GM18520 (cell line): ENCODE measurements around the gene LRRC4B.
"Not testable (repeated sequence)": the region's sequence is repeated elsewhere in the genome, so short reads cannot be mapped to it uniquely, and the experiment has no call there.

Experiments
- ATAC-seq: cut with Tn5 transposase; IDR thresholded peaks from one replicate; pipeline ENCODE4 v1.9.1; 2021; ENCODE audit not compliant: unreplicated experiment

LRRC4B gene, protein sequence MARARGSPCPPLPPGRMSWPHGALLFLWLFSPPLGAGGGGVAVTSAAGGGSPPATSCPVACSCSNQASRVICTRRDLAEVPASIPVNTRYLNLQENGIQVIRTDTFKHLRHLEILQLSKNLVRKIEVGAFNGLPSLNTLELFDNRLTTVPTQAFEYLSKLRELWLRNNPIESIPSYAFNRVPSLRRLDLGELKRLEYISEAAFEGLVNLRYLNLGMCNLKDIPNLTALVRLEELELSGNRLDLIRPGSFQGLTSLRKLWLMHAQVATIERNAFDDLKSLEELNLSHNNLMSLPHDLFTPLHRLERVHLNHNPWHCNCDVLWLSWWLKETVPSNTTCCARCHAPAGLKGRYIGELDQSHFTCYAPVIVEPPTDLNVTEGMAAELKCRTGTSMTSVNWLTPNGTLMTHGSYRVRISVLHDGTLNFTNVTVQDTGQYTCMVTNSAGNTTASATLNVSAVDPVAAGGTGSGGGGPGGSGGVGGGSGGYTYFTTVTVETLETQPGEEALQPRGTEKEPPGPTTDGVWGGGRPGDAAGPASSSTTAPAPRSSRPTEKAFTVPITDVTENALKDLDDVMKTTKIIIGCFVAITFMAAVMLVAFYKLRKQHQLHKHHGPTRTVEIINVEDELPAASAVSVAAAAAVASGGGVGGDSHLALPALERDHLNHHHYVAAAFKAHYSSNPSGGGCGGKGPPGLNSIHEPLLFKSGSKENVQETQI

DNA sequence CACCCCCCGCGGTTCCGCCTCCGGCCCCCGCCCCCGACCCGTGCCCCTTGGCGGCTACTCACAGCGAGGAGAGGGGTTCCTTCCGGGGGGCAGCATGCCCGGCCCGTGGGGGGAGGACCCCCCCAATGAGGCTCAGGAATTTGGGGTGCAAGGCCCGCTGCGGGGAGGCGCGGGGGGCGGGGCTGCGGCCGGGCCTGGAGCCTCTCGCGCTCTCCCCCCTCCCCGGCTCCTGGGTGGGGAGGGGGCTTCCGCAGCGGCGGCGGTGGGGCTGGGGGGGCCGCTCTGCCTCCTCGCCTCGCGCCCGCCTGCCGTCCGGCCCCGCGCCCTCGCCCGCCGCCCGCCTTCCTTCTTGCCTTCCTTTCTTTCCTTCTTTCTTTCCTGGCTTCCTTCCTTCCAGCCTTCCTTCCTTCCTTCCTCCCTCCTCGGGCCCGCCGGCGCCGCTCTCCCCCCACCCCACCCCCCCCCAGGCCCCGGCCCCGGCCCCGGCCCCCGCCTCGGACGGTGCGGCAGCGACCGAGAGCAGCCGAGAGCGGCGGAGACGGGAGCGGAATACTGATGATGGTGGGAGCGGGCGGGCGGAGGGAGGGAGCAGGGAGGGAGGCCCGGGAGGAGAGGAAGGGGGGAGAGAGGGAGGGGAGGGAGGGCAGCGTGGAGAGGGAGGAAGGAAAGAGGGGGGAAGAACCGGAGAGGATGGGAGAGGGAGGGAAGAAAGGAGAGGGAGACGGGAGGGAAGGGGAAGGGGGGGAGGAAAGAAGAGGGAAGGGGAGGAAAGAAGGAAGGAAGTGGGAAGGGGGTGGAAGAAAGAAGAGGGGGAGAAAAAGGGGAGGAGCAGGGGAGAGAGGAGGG is at the start of gene LRRC4B:
Gene LRRC4B (minus strand): TSS at position 554 of the 846 bp plus-strand sequence. CDS start 19,597 bp downstream, outside the sequence.
- no peak for ATAC-seq

DNA sequence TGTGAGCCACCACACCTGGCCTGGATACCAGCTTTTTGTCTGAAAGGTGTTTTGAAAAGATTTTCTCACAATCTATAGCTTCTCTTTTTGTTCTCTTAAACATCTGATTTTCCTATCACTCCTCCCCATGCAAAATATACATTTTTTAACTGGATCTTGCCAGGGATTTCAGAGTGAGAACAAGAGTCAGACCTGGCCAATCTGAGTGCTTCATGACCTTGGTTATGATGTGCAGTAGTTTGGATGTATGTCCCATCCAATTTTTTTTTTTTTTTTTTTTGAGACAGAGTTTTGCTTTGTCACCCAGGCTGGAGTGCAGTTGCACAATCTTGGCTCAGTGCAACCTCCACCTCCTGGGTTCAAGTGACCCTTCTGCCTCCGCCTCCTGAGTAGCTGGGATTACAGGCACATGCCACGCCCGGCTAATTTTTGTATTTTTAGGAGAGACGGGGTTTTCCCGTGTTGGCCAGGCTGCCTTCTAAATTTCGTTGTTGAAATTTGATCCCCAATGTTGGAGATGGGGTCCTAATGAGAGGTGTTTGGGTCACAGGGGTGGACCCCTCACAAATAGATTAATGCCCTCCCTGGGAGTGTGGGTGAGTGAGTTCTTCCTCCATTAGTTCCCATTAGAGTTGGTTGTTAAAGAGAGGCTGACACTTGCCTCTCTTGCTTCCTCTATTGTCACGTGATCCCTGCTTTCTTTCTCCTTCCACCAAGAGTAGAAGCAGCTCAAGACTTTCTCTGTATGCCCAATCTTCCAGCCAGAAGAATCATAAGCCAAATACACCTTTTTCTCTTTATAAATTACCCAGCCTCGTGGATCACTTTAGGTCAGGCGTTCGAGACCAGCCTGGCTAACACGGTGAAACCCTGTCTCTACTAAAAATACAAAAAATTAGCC is 44.5 kb upstream of the LRRC4B start:
- ATAC-seq, result not testable (repeated sequence)

DNA sequence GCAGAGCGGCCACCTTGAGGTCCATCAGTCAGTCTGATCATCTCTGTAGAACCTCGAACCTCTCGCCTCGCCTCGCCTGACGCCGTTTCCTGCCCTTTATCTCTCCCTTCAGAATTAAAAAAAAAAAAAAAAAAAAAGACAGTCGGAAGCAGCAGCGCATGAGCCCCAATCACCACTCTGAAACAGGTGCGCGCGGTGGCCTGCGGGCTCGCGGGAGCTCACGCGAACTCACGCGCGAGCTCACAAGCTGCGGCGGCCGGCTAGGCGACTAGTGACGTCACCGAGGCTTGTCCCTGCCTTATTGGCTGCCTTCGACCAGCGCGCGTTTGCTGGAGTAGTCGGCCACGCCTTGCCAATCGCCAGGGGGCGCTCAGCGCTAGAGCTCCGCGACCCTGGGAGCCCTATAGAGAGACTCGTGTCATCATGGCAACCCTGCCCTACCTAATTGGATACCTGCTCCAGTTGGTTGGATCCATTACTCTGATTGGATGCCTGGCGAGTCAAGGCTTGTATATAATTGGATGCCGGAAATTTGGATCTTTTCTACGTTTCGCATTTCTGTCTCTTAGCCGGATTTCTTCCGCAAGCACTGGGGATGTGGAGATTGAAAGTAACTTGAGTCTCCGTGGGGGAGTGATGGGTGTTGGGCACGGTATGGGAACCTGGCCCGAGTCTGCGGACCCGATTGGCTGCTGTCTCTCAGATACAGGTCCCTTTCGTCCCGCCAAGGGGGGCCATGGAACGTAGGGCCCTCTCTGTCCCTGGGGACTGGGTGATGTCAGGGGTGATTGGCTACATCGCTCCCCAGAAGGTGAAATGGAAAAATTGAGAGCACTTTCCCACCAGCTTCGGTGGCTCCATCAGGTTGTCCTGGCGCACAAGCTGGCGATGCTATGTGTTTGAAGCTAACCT is 39.9 kb upstream of the LRRC4B start:
- ATAC-seq, result no peak

DNA sequence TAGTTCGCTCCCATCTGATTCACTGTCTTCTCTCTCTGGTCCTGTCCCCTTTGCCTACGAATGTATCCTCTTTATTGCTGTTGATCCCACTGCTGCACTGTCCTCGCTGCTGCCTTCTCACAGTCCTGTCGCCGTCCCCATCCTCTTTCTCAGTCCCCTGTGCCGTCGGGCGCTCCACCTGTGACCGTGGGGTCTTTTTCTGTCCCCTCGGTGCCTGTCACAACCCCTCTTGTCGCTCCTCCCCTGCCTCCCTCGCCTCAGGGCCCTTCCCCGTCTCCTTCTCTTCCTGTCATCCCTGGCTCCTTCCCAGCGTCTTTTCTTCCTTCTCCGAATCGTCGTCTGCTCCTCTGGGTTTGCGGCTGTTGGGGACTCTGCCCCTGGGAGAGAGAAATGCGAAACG is 39.2 kb upstream of the LRRC4B start:
- no peak for ATAC-seq

DNA sequence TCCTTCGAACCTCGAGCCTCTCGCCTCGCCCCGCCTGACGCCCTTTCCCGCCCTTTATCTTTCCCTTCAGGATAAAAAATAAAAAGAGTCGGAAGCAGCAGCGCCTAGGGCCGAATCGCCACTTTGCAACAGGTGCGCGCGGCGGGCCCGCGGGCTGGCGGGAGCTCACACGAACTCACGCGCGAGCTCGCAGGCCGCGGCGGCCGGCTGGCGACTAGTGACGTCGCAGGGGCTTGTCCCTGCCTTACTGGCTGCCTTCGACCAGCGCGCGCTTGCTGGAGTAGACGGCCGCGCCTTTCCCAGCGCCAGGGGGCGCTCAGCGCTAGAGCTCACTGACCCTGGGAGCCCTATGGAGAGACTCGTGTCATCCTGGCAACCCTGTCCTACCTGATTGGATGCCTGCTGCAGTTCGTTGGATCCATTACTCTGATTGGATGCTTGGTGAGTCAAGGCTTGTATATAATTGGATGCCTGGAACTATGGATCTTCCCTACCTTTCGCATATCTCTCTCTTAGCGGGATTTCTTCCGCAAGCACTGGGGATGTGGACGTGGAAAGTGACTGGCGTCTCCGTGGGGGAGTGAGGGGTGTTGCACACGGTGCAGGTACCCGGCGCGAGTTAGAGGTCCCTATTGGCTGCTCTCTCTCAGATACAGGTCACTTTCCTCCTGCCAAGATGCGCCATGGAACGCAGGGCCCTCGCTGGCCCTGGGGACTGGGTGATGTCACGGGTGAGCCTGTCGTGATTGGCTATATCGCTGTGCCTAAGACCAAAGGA is 38.0 kb upstream of the LRRC4B start:
- ATAC-seq, result not testable (repeated sequence)

DNA sequence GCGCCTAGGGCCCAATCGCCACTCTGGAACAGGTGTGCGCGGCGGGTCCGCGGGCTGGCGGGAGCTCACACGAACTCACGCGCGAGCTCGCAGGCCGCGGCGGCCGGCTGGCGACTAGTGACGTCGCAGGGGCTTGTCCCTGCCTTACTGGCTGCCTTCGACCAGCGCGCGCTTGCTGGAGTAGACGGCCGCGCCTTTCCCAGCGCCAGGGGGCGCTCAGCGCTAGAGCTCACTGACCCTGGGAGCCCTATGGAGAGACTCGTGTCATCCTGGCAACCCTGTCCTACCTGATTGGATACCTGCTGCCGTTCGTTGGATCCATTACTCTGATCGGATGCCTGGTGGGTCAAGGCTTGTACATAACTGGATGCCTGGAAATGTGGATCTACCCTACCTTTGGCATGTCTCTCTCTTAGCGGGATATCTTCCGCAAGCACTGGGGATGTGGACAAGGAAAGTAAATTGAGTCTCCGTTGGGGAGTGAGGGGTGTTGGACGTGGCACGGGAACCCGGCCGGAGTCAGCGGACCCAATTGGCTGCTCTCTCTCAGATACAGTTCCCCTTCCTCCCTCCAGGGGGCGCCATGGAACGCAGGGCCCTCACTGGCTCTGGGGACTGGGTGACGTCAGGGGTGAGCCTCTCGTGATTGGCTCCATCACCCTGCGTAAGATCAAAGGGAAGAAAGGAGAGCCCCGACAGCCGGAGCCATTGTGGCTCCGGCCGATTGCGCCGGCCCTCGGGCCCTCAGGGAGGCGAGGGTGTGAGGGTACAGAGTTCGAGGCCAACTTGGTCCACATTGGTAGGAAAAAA is 36.2 kb upstream of the LRRC4B start:
- ATAC-seq, result not testable (repeated sequence)

DNA sequence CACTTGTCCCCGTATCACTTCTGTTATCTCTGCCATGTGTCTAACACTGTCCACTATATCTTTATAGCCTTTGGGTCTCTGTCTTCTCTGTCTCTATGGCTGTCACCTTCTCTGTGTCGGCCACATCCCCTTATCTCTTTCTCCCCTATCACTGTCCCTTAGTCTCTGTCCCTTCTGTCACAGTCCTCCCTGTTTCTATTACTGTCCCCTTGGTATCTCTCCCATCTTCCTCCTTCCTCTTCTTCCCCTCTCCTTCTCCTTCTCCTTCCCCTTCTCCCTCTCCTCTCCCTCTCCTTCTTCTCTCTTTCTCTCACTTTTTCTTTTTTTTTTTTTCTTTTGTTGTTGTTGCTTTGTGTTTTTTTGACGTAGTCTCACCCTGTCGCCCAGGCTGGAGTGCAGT is 34.7 kb upstream of the LRRC4B start:
- ATAC-seq, result no peak

DNA sequence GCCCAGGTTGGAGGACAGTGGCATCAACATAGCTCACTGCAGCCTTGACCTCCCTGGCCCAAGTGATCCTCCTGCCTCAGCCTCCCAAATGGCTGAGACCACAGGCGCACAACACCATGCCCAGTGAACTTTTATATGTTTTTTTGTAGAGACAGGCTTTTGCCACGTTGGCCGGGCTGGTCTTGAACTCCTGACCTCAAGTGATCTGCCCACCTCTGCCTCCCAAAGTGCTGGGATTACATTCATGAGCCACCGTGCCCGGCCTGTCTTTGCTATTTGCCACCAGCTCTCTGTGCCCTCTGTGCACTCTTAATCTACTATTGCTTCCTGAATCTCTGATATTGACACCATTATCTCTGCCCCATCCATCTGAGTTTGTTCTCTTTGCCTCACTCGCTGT is 34.3 kb upstream of the LRRC4B start:
- no peak for ATAC-seq

DNA sequence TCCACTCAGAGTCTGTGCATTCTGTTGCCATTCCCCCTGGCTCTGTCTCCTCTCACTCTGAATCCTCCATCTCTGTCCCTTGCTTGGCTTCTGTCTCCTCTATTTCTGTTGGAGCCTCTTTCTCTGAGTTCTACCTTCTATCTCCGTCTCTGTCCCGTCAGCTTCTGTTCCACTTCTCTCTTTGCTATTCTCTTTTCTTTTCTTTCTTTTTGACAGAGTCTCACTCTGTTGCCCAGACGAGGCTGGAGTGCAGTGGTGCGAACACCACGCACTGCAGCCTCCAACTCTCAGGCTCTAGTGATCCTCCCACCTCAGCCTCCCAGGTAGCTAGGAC is 33.8 kb upstream of the LRRC4B start:
- no peak for ATAC-seq

DNA sequence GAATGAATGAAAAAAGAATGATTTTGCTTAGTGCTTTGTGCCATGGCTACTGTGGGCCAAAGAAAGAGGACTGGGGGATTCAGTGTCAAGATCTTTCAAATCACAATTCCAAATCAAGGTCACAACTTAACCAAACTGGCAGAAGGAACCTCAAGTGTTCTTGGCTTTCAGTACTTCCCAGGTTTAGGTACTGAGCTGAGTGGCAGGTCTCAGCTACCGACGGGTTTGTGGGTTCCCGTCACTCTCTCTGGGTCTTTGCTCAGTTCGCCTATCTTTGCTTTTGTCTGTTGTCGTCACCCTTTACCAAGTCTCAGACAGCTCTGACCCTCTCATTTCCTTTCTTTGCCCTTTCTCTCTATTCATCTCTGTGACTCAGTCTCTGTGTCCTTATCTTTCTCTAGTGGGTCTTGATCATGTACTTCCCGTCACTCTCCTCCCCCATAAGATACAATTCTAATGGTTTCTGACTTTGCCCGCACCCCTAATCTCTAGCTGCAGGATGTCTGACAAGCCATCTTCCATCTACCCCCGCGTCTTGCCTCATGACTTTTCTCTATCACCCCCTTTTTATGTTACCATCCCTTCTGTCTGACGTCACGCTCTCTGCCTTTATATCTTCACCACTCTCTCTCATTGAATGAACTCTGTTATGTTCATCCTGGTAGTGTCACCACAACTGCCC is 33.3 kb upstream of the LRRC4B start:
- no peak for ATAC-seq

DNA sequence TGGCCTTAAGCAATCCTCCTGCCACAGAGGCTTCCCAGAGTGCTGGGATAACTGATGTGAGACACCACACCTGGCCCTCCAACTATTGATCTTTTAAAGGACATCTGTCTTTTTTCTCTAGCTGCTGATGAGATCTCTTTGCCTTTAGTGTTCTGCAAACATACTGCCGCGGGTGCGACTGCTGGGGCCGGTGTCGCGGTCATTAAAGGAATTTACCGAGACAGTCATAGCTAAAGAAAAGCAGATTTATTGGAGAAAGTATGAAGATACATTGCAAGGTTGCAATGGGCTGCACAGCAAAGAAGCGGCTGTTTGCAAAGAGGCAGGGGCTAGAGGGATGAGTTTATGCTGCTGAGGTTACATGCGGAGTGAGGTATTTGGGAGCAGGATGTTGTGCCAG is 31.2 kb upstream of the LRRC4B start:
- no peak for ATAC-seq

DNA sequence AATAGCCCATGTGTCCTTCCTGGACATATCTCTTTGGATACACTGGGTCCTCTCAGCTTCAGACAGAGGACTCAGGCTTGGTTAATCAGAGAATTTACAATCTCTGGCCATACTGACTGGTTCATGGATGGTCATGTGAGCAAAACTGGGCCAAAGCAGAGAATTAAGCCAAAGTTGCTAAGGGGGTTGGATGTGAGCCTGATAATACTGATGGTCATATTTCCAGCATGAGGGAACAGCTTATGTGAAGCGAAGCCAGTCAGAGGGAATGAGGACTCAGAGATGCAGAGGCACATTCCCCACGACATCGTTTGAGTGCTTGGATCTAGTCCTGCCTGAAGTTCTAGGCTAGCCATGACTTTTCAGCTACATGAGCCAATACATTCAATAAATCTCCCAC is 22.0 kb upstream of the LRRC4B start:
- no peak for ATAC-seq

DNA sequence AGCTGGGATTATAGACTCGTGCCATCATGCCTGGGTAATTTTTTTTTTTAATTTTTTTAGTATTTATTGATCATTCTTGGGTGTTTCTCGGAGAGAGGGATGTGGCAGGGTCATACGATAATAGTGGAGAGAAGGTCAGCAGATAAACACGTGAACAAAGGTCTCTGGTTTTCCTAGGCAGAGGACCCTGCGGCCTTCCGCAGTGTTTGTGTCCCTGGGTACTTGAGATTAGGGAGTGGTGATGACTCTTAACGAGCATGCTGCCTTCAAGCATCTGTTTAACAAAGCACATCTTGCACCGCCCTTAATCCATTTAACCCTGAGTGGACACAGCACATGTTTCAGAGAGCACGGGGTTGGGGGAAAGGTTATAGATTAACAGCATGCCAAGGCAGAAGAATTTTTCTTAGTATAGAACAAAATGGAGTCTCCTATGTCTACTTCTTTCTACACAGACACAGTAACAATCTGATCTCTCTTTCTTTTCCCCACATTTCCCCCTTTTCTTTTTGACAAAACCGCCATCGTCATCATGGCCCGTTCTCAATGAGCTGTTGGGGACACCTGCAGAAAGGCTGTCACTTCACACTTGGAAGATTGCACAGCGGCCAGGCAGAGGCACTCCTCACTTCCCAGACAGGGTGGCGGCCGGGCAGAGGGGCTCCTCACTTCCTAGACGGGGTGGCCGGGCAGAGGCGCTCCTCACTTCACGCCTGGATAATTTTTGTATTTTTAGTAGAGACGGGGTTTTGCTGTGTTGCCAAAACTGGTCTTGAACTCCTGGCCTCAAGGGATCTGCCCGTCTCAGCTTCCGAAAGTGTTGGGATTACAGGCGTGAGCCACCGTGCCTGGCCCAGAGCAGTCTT is 13.8 kb upstream of the LRRC4B start:
- ATAC-seq, result not testable (repeated sequence)

DNA sequence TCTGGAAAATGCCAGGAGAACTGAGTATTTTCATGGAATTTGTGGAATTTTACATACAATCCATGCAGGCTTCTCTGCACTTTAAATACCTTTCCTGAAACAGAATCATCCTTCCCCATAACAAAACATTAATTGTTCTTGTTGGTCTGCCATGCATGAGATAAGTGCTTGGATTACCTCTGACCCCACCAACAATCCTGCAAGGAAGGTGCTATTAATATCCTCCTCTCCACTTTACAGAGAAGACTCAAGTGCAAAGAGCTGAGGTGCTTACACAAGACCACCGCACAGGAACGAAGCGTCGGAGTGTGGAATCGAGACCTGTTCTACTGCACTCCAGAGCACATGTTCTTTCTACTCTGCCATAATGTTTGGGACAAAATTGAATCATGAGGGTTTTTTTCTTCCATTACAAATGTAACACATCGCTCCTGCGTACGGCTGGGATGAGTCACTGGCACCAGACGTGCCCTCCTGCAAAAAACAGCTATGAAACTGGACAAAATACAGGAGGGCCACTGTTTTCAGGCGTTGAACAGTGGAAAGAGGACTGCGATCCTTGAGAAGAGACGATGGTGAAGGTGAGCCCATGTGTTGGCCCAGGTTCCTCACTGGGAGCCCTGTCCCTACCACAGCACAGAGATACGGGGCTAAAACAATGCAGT is 12.9 kb upstream of the LRRC4B start:
- no peak for ATAC-seq

DNA sequence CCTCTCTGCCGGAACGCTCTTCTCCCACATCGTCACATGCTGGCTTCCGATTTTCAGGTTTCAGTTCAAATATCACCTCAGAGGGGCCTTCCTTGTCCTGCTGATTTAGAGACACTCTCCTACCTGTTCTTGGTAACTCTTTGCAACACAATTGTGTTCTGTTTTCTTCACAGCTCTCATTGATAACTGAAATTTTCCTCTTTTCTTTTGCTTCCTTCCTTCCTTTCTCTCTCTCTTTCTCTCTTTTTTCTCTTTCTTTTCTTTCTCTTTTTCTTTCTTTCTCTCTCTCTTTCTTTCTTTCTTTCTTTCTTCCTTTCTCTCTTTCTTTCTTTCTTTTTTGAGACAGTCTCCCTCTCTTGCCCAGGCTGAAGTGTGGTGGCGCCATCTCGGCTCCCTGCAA is 12.0 kb upstream of the LRRC4B start:
- ATAC-seq, result no peak

DNA sequence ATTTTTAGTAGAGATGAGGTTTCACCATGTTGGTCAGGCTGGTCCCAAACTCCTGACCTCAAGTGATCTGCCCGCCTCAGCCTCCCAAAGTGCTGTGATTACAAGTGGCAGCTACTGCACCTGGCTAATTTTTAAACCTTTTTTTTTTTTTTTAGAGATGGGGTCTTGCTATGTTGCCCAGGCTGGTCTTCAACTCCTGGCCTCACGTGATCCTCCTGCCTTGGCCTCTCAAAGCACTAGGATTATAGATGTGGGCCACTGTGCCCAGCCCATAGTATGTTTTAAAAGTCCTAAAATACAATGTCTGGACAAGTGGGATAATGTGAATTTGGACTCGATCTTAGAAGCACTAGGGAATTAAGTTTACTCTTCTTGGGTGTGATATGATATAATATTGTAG is 8.5 kb upstream of the LRRC4B start:
- ATAC-seq, result not testable (repeated sequence)
